HG02938 (cell line): ENCODE measurements around the gene XDH.

Source experiments
- ATAC-seq: cut with Tn5 transposase; IDR thresholded peaks from one replicate; pipeline ENCODE4 v1.9.1; 2021; ENCODE audit warnings: mild to moderate bottlenecking, moderate library complexity; ENCODE audit not compliant: unreplicated experiment

XDH gene

DNA sequence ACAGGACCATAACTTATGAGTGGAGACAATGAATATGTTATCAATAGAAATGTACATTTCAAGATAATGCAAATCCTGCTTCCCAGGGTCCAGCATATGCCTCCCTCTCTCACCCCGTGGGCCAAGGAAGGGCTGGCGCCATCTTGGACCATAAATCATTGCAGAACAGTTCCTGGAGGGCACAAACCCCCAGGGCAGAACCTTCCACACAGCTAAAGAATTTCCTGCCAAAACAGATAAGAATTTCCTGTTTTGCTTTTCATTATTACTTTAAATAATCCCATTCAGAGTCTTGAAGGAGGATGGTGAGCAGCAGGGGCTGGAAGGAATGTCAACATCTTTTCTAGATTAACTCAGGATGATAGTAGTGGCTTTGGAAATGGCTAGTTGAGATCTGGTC, 126.9 kb downstream of the XDH start:
- ATAC-seq = no peak

DNA sequence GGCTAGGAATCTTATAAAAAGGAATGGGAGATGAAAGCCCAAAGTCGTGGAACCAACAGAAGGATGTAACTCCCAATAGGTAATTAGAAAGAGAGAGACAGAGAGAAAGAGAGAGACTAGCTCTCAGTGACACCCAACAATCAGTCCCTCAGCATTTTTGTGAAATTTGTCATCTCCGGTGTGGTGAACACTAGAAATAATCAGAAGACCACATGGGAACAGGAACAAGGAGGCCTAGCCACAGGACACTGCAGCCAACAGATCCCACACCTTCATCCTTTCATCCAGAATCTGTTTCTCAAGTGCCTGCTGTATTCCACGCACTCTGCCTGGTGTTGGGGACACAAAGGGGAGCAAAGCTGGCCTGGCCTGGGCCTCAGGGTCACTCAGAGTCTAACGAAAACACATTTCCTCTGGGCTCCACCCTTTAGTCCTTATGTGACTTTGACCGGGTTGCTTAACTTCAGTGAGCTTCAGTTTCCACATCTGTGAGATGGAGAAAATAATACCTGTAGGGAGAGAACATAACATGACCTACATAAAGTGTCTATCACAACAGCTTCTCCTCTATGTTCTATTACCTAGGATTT, 127.5 kb downstream of the XDH start:
- no peak for ATAC-seq

DNA sequence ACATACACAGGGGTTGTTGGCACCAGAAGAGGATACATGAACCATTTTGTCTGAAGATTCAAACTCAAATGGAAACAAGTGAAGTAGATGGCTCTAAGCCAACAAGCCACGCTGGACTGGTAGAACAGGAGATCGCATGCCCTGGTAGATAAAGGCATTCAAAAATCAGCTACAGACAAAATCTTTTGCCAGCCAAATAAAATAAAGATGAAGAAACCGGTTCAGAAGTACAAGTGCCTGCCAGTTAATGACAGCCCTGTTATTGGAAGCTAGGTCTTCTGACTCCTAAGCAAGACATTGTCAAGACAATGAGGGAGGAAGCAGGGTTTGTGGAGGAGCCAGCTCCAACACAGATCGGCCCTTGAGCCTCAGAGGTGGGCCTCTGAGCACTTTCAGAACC, 128.3 kb downstream of the XDH start:
- no peak for ATAC-seq
